Skeletal muscle tissue (tissue), 4 donors: ENCODE data around the gene ARMC8. TPM values are rescaled to one million over a fixed set of nuclear protein-coding genes. Genes with fewer than 3 reads are reported as not detected.

Experiments used
- H3K27ac ChIP-seq: one replicate; pipeline ENCODE4 v1.7.0; 2013; ENCODE audit warnings: mild to moderate bottlenecking, low read depth, low read length, inconsistent platforms
- H3K27me3 ChIP-seq, 3 donors: one replicate each; pipeline ENCODE4 v1.7.0; 2013; ENCODE audit warnings: low read length in 3 of 3; ENCODE audit not compliant: control insufficient read depth in 3 of 3, insufficient read depth in 3 of 3
- H3K36me3 ChIP-seq, 3 donors: one replicate each; pipeline ENCODE4 v1.7.0; 2013; ENCODE audit warnings: low read length in 3 of 3; ENCODE audit not compliant: control insufficient read depth in 3 of 3, insufficient read depth in 3 of 3
- H3K4me1 ChIP-seq, 3 donors: one replicate each; pipeline ENCODE4 v1.7.0; 2013; ENCODE audit warnings: low read length in 3 of 3, mild to moderate bottlenecking in 3 of 3; ENCODE audit not compliant: control insufficient read depth in 3 of 3, insufficient read depth in 3 of 3
- H3K4me3 ChIP-seq, 3 donors: one replicate each; pipeline ENCODE4 v1.7.0; 2013; ENCODE audit warnings: low read length in 3 of 3
- H3K9ac ChIP-seq, 3 donors: one replicate each; pipeline ENCODE4 v1.7.0; 2013; ENCODE audit warnings: low read length in 3 of 3, mild to moderate bottlenecking in 3 of 3, moderate library complexity in 2 of 3, low read depth in 1 of 3
- H3K9me3 ChIP-seq, 3 donors: one replicate each; pipeline ENCODE4 v1.7.0; 2013; ENCODE audit warnings: low read length in 3 of 3; ENCODE audit not compliant: control insufficient read depth in 3 of 3
- total RNA-seq: library from RNA; depleted of rRNA; stranded (reverse); fragments of >200 nt; gene quantifications from one replicate; pipeline ENCODE4 v1.2.3, GENCODE V29; 2014
- donor health status: Osteomylitis.

Gene ARMC8
- total RNA-seq, 1 donor from 2014 or later, result 60.5 TPM

DNA sequence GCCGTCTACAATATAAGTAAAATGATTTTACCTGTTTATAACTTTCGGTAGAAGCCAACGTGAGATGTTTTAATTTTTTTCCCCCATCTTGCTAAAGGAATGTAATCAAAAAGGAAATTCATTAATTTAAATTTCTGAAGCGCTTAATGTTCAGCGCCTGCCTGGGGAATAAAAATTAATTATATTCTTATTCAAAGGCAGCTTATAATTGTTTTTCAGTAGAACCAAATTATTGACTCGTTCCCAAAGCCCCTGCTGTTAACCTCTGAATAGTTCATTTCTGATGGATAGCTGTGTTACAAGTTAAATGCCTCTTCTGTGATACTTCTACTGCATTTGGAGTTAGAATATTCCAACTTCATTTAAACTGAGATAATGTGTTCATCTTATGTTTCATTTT lies 51.6 kb downstream of the ARMC8 start:
- no peaks in the 10 kb centered on the region for H3K27me3 ChIP-seq
- H3K9me3 ChIP-seq, result no peaks in the 10 kb centered on the region
- peaks cover 9 to 38% (median 38%) of the 10 kb centered on the region in 3 donors for H3K36me3 ChIP-seq
- H3K4me3 ChIP-seq, result no peak overlapping the region
- no peaks in the 10 kb centered on the region for H3K4me1 ChIP-seq
- H3K27ac ChIP-seq, result no peak overlapping the region
- no peak overlapping the region for H3K9ac ChIP-seq

DNA sequence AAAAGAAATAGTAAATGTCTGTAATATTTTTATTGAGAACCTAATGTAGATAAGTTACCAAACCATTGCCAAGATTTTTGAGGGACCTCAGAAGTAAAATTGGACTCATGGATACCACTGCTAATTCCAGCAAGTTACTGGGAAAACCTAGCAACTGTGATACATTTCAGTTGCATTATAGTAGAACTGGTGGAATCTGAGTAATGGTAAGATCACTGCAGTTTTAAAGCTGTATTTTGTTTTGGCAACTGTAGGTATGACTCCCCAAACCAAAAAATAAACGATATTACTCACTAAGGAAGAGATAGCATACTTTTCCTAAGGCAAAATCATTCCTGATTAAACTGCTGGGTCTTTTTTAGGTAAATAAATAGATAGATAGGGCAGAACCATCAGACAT lies 54.0 kb downstream of the ARMC8 start:
- Histone ChIP-seq H3K36me3 (peaks cover 14 to 48% (median 39%) of the 10 kb centered on the region in 3 donors), H3K9ac (peak overlapping the region in 1 of 3 donors; percentile 17)

DNA sequence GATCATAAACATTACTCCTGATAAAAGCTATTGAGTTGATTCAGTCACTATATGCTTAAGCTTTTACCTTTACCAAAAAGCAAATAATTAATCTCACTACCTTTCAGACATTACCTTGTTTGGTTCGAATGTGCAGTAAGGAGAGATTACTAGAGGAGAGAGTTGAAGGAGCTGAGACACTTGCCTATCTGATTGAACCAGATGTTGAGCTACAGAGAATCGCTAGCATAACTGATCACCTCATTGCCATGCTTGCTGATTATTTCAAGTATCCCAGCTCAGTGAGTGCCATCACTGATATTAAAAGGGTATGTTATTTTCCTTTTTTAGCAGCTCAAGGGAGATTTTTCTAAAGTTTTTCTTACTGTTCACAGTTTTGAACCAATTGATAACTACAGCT lies 54.6 kb downstream of the ARMC8 start:
- no peaks in the 10 kb centered on the region for H3K4me1 ChIP-seq
- peaks cover 10 to 47% (median 34%) of the 10 kb centered on the region in 3 donors for H3K36me3 ChIP-seq
- no peaks in the 10 kb centered on the region for H3K9me3 ChIP-seq
- no peaks in the 10 kb centered on the region for H3K27me3 ChIP-seq
- no peak overlapping the region for H3K9ac ChIP-seq
- no peak overlapping the region for H3K4me3 ChIP-seq
- H3K27ac ChIP-seq, result no peak overlapping the region

More for the DNA sequence above, 54.0 kb downstream of the ARMC8 start:
- no peak overlapping the region for H3K27ac ChIP-seq
- no peak overlapping the region for H3K4me3 ChIP-seq
- H3K27me3 ChIP-seq, result no peaks in the 10 kb centered on the region
- no peaks in the 10 kb centered on the region for H3K4me1 ChIP-seq
- H3K9me3 ChIP-seq, result no peaks in the 10 kb centered on the region

- Histone ChIP-seq H3K36me3 (peaks cover 10 to 44% (median 30%) of the 10 kb centered on the region in 3 donors), H3K4me1 (no peaks in the 10 kb centered on the region), H3K27ac (no peak overlapping the region), H3K9ac (no peak overlapping the region), H3K27me3 (no peaks in the 10 kb centered on the region), H3K4me3 (no peak overlapping the region), H3K9me3 (no peaks in the 10 kb centered on the region)
These were observed 55.4 kb downstream of the ARMC8 start for GRCh38 chr3:138242466-138242865.

- peaks cover 7 to 43% (median 30%) of the 10 kb centered on the region in 3 donors for H3K36me3 ChIP-seq
- H3K9me3 ChIP-seq, result no peaks in the 10 kb centered on the region
- no peak overlapping the region for H3K4me3 ChIP-seq
- H3K4me1 ChIP-seq, result no peaks in the 10 kb centered on the region
- H3K9ac ChIP-seq, result no peak overlapping the region
- H3K27ac ChIP-seq, result no peak overlapping the region
- no peaks in the 10 kb centered on the region for H3K27me3 ChIP-seq
These were observed 57.9 kb downstream of the ARMC8 start for GRCh38 chr3:138245026-138245425.

DNA sequence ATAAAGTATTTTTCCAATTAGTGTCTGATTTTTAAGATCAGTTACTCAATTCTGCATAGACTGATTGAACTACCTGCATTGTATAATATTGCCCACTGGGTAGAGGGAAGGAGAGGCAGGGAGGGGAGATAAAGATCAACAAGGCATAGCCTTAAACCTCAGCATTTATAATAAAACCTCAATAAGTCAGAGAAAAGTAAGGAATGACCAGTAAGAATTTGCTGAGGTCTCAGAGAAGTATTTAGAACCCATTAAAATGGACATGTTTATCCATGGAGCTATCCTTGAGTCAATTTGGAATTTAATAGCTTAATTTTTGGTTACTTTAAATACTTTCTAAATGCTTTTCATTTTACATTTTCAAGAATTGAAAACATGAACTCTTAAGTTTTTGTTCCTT lies 62.5 kb downstream of the ARMC8 start:
- Histone ChIP-seq H3K9ac (no peak overlapping the region), H3K9me3 (no peaks in the 10 kb centered on the region), H3K27ac (no peak overlapping the region), H3K4me1 (no peaks in the 10 kb centered on the region), H3K4me3 (no peak overlapping the region), H3K27me3 (no peaks in the 10 kb centered on the region), H3K36me3 (peaks cover 5 to 30% (median 17%) of the 10 kb centered on the region in 3 donors)

GRCh38 chr3:138253609-138254008 lies 66.5 kb downstream of the ARMC8 start:
- Histone ChIP-seq H3K9me3 (no peaks in the 10 kb centered on the region), H3K27ac (no peak overlapping the region), H3K36me3 (peaks cover 0 to 7% (median 0%) of the 10 kb centered on the region in 3 donors), H3K4me1 (peaks cover 0 to 9% (median 0%) of the 10 kb centered on the region in 3 donors), H3K4me3 (no peak overlapping the region), H3K27me3 (no peaks in the 10 kb centered on the region), H3K9ac (no peak overlapping the region)

DNA sequence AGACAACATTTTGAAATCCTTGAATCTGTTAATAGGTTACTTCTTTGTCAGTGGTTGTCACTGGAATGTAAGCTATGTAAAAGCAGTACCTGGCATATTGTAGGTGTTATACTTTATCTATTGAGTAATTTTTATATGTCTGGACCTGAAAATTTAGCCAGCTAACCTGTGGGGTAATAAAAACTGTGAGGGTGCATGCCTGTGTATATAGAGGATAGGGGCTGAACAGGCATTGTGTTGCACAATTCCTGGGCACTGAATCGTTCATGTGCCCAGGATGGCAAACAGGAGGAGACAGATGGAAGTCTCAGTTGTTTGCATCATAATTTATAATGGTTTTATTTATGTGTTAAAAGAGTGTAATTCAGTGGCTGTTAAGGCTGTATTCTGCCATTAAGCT lies 67.1 kb downstream of the ARMC8 start:
- peaks cover 0 to 9% (median 0%) of the 10 kb centered on the region in 3 donors for H3K4me1 ChIP-seq
- H3K4me3 ChIP-seq, result no peak overlapping the region
- no peak overlapping the region for H3K9ac ChIP-seq
- H3K9me3 ChIP-seq, result no peaks in the 10 kb centered on the region
- H3K27ac ChIP-seq, result no peak overlapping the region
- peaks cover 0 to 4% (median 2%) of the 10 kb centered on the region in 3 donors for H3K36me3 ChIP-seq
- H3K27me3 ChIP-seq, result no peaks in the 10 kb centered on the region

GRCh38 chr3:138256022-138256421 lies 68.9 kb downstream of the ARMC8 start:
- Histone ChIP-seq H3K4me3 (no peak overlapping the region), H3K27me3 (no peaks in the 10 kb centered on the region), H3K27ac (no peak overlapping the region), H3K9ac (no peak overlapping the region), H3K9me3 (no peaks in the 10 kb centered on the region), H3K36me3 (peaks cover 0 to 2% (median 2%) of the 10 kb centered on the region in 3 donors), H3K4me1 (peaks cover 0 to 9% (median 0%) of the 10 kb centered on the region in 3 donors)

DNA sequence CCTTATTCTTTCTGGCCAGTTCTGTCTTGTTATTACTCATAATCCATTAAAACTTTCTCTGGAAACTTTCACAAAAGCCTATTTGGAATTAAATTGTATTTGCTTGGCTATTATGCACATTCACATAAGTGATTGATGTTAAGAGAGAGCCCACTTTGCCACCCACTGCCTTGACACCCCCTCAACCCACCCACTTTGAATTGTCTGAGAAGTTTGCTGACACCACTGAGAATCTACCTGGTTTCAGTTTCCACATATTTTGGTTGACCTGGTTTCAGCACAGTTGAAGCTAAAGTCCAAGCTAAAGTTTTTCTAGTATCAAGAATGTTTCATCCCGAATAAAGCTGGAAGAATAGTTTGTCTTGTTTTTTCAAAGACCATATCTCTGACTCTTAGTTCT lies 70.9 kb downstream of the ARMC8 start:
- H3K4me1 ChIP-seq, result peaks cover 0 to 9% (median 0%) of the 10 kb centered on the region in 3 donors
- H3K27me3 ChIP-seq, result no peaks in the 10 kb centered on the region
- no peak overlapping the region for H3K4me3 ChIP-seq
- H3K27ac ChIP-seq, result no peak overlapping the region
- H3K36me3 ChIP-seq, result peaks cover 0 to 5% (median 2%) of the 10 kb centered on the region in 3 donors
- no peak overlapping the region for H3K9ac ChIP-seq
- no peaks in the 10 kb centered on the region for H3K9me3 ChIP-seq
